Osteoblast (primary cell): Measurements from ENCODE around the gene NUDT14. TPM values are rescaled to one million over a fixed set of nuclear protein-coding genes. Genes with fewer than 3 reads are reported as not detected.

Source experiments
- DNase-seq: peaks from one replicate; pipeline ENCODE4 v3.0.0; 2011; ENCODE audit warnings: low spot score, mixed read lengths; ENCODE audit not compliant: insufficient read length; ENCODE audit errors: missing footprints
- H2AFZ ChIP-seq: 2 replicates; pipeline ENCODE4 v1.6.0; 2011; ENCODE audit warnings: mild to moderate bottlenecking, low read length
- H3K27ac ChIP-seq: 2 replicates; pipeline ENCODE4 v1.5.1; 2011; ENCODE audit warnings: mild to moderate bottlenecking, low read depth, low read length, moderate library complexity
- H3K27me3 ChIP-seq: 2 replicates; pipeline ENCODE4 v1.6.0; 2012; ENCODE audit warnings: mild to moderate bottlenecking, control low read depth, inconsistent platforms, low read length, moderate library complexity; ENCODE audit not compliant: insufficient read depth
- H3K36me3 ChIP-seq: 2 replicates; pipeline ENCODE4 v1.5.1; 2011; ENCODE audit warnings: mild to moderate bottlenecking, low read length, control low read depth, moderate library complexity; ENCODE audit not compliant: insufficient read depth
- H3K4me1 ChIP-seq: 2 replicates; pipeline ENCODE4 v1.5.1; 2011; ENCODE audit warnings: mild to moderate bottlenecking, low read length, control low read depth, moderate library complexity; ENCODE audit not compliant: insufficient read depth
- H3K4me2 ChIP-seq: 2 replicates; pipeline ENCODE4 v1.6.0; 2011; ENCODE audit warnings: mild to moderate bottlenecking, low read length; ENCODE audit not compliant: insufficient read depth
- H3K4me3 ChIP-seq: fragments of 200-600 bp; sonication (generic); 3 replicates; pipeline ENCODE4 v1.5.1; 2012; ENCODE audit warnings: mild to moderate bottlenecking, low read length, inconsistent platforms; ENCODE audit not compliant: insufficient read depth
- H3K79me2 ChIP-seq: 2 replicates; pipeline ENCODE4 v1.6.0; 2012; ENCODE audit warnings: mild to moderate bottlenecking, low read length, control low read depth, inconsistent platforms; ENCODE audit not compliant: insufficient read depth
- H3K9me3 ChIP-seq: 2 replicates; pipeline ENCODE4 v1.5.1; 2011; ENCODE audit warnings: low read depth, low read length, control low read depth
- H4K20me1 ChIP-seq: 2 replicates; pipeline ENCODE4 v1.6.0; 2012; ENCODE audit warnings: mild to moderate bottlenecking, low read length, control low read depth; ENCODE audit not compliant: insufficient read depth
- CTCF ChIP-seq: IDR thresholded peaks from 2 replicates; pipeline ENCODE4 v1.5.1; 2011; ENCODE audit warnings: mild to moderate bottlenecking, low read depth, low read length, moderate library complexity; ENCODE audit errors: extremely low read depth
- total RNA-seq: library from RNA; depleted of rRNA; stranded (reverse); fragments of >200 nt; gene quantifications from 2 replicates; pipeline ENCODE4 v1.2.3, GENCODE V29; 2012

Gene NUDT14
- total RNA-seq, 1 donor = 15.9 TPM

- Histone ChIP-seq H3K4me3 (no peak overlapping the region), H3K79me2 (no peaks in the 10 kb centered on the region), H2AFZ (no peak overlapping the region), H3K27me3 (no peaks in the 10 kb centered on the region), H3K9me3 (no peaks in the 10 kb centered on the region), H3K4me2 (no peak overlapping the region), H3K4me1 (no peaks in the 10 kb centered on the region), H4K20me1 (no peaks in the 10 kb centered on the region), H3K27ac (no peak overlapping the region), H3K36me3 (no peaks in the 10 kb centered on the region)
- peak; percentile 90 for DNase-seq
- no peak for TF ChIP-seq CTCF
Measured at GRCh38 chr14:105152794-105153241, 28.3 kb downstream of the NUDT14 start.

DNA sequence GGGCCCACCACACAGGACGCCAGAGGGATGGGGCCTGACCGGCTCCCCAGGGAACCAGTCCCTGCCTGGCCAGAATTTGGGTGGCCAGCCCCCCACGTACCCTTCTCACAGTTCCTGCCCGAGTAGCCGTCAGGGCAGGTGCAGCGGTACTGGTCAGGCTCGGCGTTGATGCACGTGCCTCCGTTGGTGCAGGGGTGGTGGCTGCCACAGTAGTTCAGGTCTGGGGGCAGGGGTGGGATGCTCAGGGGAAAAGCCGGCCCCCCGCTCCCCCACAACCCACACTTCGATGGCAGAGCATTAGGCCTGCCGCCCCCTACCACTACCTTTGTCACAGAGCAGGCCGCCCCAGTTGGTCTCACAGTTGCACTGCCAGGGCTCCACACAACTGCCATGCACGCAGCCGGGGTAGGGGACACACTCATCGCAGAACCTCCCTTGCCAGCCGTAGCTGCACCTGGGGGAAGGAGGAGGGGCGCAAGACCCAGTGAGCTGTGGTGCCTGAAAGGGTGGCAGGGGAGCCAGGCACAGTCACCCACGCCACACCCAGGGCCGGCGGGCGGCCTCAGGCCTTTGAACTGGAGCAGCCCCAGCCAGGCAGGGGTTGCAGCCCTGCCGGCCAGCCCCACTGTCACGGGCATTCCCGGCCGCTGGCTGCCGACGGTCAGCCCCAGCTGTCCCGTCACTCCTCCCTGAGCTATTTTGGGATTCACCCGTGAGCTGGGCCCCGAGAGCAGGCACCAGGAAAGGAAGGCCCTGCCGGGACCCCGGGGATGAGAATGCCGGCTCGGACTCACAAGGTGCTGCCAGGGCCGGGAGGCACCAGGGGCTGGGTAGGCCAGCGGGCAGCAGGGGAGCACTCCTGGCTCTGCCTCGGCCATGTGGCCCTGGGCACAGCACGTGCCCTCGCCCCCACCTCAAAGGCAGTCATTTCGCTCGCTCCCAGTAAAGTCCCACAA lies 29.0 kb downstream of the NUDT14 start:
- H3K36me3 ChIP-seq = no peaks in the 10 kb centered on the region
- H3K27ac ChIP-seq = no peak overlapping the region
- no peaks in the 10 kb centered on the region for H3K79me2 ChIP-seq
- no peaks in the 10 kb centered on the region for H3K27me3 ChIP-seq
- no peak overlapping the region for H2AFZ ChIP-seq
- no peaks in the 10 kb centered on the region for H4K20me1 ChIP-seq
- H3K4me1 ChIP-seq = no peaks in the 10 kb centered on the region
- H3K4me3 ChIP-seq = no peak overlapping the region
- DNase-seq = peak; percentile 92
- H3K4me2 ChIP-seq = no peak overlapping the region
- TF ChIP-seq CTCF = no peak
- no peaks in the 10 kb centered on the region for H3K9me3 ChIP-seq

DNA sequence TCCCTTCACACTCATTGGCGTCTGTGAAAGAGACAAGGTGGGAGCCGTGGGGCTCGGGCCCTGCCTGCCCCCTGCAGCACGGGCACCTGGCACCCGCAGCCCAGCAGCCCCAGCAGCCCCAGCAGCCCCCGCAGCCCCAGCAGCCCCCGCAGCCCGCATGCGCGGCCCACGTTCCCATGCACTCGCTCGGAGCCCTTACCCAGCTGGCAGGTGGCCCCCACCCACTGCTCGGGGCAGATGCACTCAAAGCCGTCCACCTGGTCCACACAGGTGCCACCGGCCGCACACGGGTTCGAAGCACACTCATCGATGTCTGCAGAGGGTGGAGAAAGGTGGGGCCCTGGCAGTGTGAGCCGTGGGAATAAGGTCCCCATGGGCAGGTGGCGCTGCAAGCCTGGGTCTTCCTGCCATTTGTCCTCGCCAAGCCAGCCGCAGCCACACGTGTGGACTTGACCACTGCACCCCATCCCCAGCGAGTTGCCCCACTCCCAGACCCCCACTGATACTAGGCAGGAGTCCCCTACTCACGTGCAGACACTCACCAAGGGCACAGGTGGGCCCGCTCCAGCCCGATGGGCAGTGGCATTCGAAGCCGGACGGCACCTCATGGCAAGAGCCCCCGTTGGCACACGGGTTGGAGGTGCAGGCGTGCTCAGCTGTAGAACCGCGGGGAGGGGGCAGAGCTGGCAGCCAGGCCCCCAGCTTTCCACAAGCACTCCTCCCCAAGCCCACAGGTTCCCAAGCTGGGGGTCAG lies 29.9 kb downstream of the NUDT14 start:
- Histone ChIP-seq H3K9me3 (no peaks in the 10 kb centered on the region), H4K20me1 (no peaks in the 10 kb centered on the region), H3K4me1 (no peaks in the 10 kb centered on the region), H3K4me2 (no peak overlapping the region), H3K4me3 (no peak overlapping the region), H3K27me3 (no peaks in the 10 kb centered on the region), H3K36me3 (no peaks in the 10 kb centered on the region), H2AFZ (no peak overlapping the region), H3K79me2 (no peaks in the 10 kb centered on the region), H3K27ac (no peak overlapping the region)
- DNase-seq = peak; percentile 84
- no peak for TF ChIP-seq CTCF
